DND-41 (cell line): ENCODE results near the gene ABCA8.

Source experiments
- EZH2 ChIP-seq: IDR thresholded peaks from 3 replicates; pipeline ENCODE4 v1.6.1; 2012; ENCODE audit warnings: borderline replicate concordance, low read depth, mild to moderate bottlenecking, moderate library complexity, low read length, inconsistent platforms; ENCODE audit not compliant: severe bottlenecking
- TF ChIP-seq, protein P1 (sequence below): IDR thresholded peaks from 2 replicates; pipeline ENCODE4 v1.5.1; 2012; ENCODE audit warnings: borderline replicate concordance, low read length, moderate library complexity, mild to moderate bottlenecking; ENCODE audit not compliant: poor library complexity, severe bottlenecking; ENCODE audit errors: extremely low read depth

DNA sequence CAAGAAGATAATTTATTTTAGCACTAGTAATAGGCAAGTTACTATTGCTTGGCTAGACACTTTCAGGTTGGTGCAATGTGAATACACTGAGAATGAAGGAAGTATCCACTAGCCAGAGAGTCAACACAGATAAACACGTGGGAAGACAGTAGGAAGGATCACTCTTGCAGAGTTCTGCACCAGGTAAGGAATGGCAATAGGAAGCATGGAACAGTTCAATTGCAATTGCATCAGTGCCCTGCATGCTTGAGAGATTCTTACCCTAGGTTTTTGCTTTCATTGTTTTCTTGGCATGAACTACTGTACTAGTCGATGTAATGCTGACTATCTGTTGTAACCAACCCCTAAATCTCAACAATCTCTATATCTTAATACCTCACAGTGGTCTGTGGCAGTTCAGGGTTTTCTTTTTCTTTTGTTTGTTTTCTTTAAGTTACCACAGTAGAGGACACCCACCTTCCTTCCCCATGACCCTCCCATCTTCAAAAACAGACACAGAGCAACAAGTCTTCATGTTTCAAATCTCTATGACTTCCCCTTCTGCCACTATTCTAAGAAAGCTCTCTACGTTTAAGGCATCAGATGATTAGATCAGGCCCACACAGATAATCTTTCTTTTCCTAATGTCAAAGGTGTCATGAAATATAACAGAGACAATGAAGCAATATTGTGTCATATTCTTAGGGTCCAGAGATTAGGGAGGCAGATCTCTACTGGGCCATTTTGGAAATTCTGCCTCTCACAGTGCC, 18.1 kb upstream of the ABCA8 start:
- no peak for TF ChIP-seq EZH2
- TF ChIP-seq, protein P1, sequence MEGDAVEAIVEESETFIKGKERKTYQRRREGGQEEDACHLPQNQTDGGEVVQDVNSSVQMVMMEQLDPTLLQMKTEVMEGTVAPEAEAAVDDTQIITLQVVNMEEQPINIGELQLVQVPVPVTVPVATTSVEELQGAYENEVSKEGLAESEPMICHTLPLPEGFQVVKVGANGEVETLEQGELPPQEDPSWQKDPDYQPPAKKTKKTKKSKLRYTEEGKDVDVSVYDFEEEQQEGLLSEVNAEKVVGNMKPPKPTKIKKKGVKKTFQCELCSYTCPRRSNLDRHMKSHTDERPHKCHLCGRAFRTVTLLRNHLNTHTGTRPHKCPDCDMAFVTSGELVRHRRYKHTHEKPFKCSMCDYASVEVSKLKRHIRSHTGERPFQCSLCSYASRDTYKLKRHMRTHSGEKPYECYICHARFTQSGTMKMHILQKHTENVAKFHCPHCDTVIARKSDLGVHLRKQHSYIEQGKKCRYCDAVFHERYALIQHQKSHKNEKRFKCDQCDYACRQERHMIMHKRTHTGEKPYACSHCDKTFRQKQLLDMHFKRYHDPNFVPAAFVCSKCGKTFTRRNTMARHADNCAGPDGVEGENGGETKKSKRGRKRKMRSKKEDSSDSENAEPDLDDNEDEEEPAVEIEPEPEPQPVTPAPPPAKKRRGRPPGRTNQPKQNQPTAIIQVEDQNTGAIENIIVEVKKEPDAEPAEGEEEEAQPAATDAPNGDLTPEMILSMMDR: no peak
